A549 (cell line): Measurements from ENCODE around the gene TBC1D2B. TPM values are rescaled to one million over a fixed set of nuclear protein-coding genes. Genes with fewer than 3 reads are reported as not detected.

Experiments
- ATAC-seq, 2 experiments: fragments of 200-7000 bp in 1 of 2; fragments of >200 bp in 1 of 2; cut with Nextera tagmentation in 1 of 2; cut with Tn5 transposase in 1 of 2; 3 replicates each; pipeline versions ENCODE4 v1.8.0 to v1.9.1; 2018 to 2020; ENCODE audit warnings: mild to moderate bottlenecking in 1 of 2, moderate library complexity in 1 of 2
- CTCF ChIA-PET: fragments of 300-600 bp; sonication (Branson Sonifier 250); formaldehyde crosslinking; extraction: SDS; loops from one replicate; lab custom pipeline; 2021; ENCODE audit warnings: antibody characterized with exemption, inconsistent platforms; lab: Yijun Ruan, JAX
- POLR2A ChIA-PET: fragments of 350-600 bp; formaldehyde crosslinking; extraction: SDS; loops from one replicate; lab custom pipeline; 2021; ENCODE audit warnings: antibody characterized with exemption, inconsistent platforms; lab: Yijun Ruan, JAX
- DNase-seq, 2 experiments: peaks; one replicate each; pipeline versions ENCODE4 v3.0.0 to v3.0.0-alpha.2; 2011 to 2016; ENCODE audit warnings: low read depth in 1 of 2, low spot score in 1 of 2
- FAIRE-seq: peaks from 2 replicates; lab custom pipeline; 2011; peaks lifted over from hg19 to GRCh38; lab: Jason Lieb, UNC
- H3K27ac ChIP-seq, 2 experiments: fragments of >200 bp; sonication (Bioruptor Twin); formaldehyde crosslinking; 3 replicates each; pipeline ENCODE4 v1.5.1; 2016 to 2017
- H3K4me1 ChIP-seq: fragments of >200 bp; sonication (Bioruptor Twin); formaldehyde crosslinking; 3 replicates; pipeline ENCODE4 v1.6.1; 2016
- H3K4me2 ChIP-seq: fragments of >200 bp; sonication (Bioruptor Twin); formaldehyde crosslinking; 3 replicates; pipeline ENCODE4 v1.6.1; 2016
- H3K4me3 ChIP-seq: fragments of >200 bp; sonication (Bioruptor Twin); formaldehyde crosslinking; 3 replicates; pipeline ENCODE4 v1.5.1; 2016
- H3K9me3 ChIP-seq: fragments of >200 bp; sonication (Bioruptor Twin); formaldehyde crosslinking; 3 replicates; pipeline ENCODE4 v1.6.1; 2016
- BHLHE40 ChIP-seq: IDR thresholded peaks from 2 replicates; pipeline ENCODE4 v1.6.1; 2012; ENCODE audit warnings: low read depth, low read length, inconsistent platforms
- CBX2 ChIP-seq: fragments of 200-600 bp; sonication (generic); IDR thresholded peaks from 2 replicates; pipeline ENCODE4 v1.6.1; 2016; ENCODE audit warnings: low read depth, mild to moderate bottlenecking, borderline replicate concordance
- FOSB ChIP-seq: fragments of 250-450 bp; sonication (Bioruptor Pico); IDR thresholded peaks from 2 replicates; pipeline ENCODE4 v1.5.0; 2020; ENCODE audit warnings: mild to moderate bottlenecking, moderate library complexity
- FOSL2 ChIP-seq, 2 experiments: fragments of 450-650 bp in 1 of 2; fragments of >200 bp in 1 of 2; sonication (Bioruptor Twin) in 1 of 2; formaldehyde crosslinking; IDR thresholded peaks; 2 replicates each; pipeline versions ENCODE4 v1.5.0 to v1.6.1; 2016 to 2020; ENCODE audit warnings: mild to moderate bottlenecking in 1 of 2, moderate library complexity in 1 of 2
- GATA3 ChIP-seq: IDR thresholded peaks from 2 replicates; pipeline ENCODE4 v1.6.1; 2012; ENCODE audit warnings: borderline replicate concordance
- HOXB13 ChIP-seq: fragments of 250-450 bp; sonication (Bioruptor Pico); IDR thresholded peaks from 2 replicates; pipeline ENCODE4 v1.5.0; 2020; ENCODE audit warnings: low read depth, mild to moderate bottlenecking, moderate library complexity
- MYC ChIP-seq: IDR thresholded peaks from 2 replicates; pipeline ENCODE4 v1.6.1; 2012; ENCODE audit warnings: mild to moderate bottlenecking, inconsistent platforms, low read length, improper control_type of control experiment, borderline replicate concordance
- NPAS2 ChIP-seq: fragments of 250-450 bp; sonication (Bioruptor Pico); IDR thresholded peaks from 2 replicates; pipeline ENCODE4 v1.8.0; 2022; ENCODE audit warnings: mild to moderate bottlenecking, moderate library complexity, borderline replicate concordance
- NR3C1 ChIP-seq: fragments of >200 bp; sonication (Bioruptor Twin); formaldehyde crosslinking; IDR thresholded peaks from 3 replicates; pipeline ENCODE4 v1.6.1; 2017
- RAD21 ChIP-seq, 2 experiments: fragments of >200 bp in 1 of 2; sonication (Bioruptor Twin) in 1 of 2; formaldehyde crosslinking in 1 of 2; IDR thresholded peaks in 1 of 2; conservative IDR thresholded peaks in 1 of 2; 2 replicates in 1 of 2; 3 replicates in 1 of 2; pipeline ENCODE4 v1.6.1; 2012 to 2018; ENCODE audit warnings: inconsistent platforms in 1 of 2
- RARB ChIP-seq: fragments of 250-450 bp; sonication (Bioruptor Pico); IDR thresholded peaks from 2 replicates; pipeline ENCODE4 v1.8.0; 2021; ENCODE audit warnings: mild to moderate bottlenecking, moderate library complexity
- RNF2 ChIP-seq: fragments of 200-600 bp; sonication (generic); IDR thresholded peaks from 2 replicates; pipeline ENCODE4 v1.6.1; 2016; ENCODE audit warnings: low read depth, mild to moderate bottlenecking, antibody characterized with exemption, moderate library complexity, borderline replicate concordance
- SMC3 ChIP-seq: fragments of >200 bp; sonication (Bioruptor Twin); formaldehyde crosslinking; IDR thresholded peaks from 3 replicates; pipeline ENCODE4 v1.6.1; 2018; ENCODE audit warnings: inconsistent platforms
- TP53 ChIP-seq: fragments of 250-450 bp; sonication (Bioruptor Pico); IDR thresholded peaks from 2 replicates; pipeline ENCODE4 v1.5.0; 2021; ENCODE audit warnings: mild to moderate bottlenecking, moderate library complexity
- ZC3H11A ChIP-seq: fragments of 450-650 bp; IDR thresholded peaks from 2 replicates; pipeline ENCODE4 v1.6.1; 2014; ENCODE audit warnings: antibody characterized with exemption, mild to moderate bottlenecking
- WGBS: methylation state at CpG from one replicate; pipeline ENCODE4 v1.1.6; 2017; ENCODE audit errors: missing lambda C conversion rate; 5-methylcytosine and 5-hydroxymethylcytosine counted together
- polyA plus RNA-seq, 4 experiments: library from polyadenylated mRNA; depleted of rRNA in 3 of 4; stranded (reverse); fragments of >200 nt; fragmentation: RNase III in 1 of 4; extraction: RNeasy Plus Mini Kit Qiagen cat#74134 plus additional on column Dnase treatment in 1 of 4; gene quantifications; 2 replicates in 3 of 4; 3 replicates in 1 of 4; pipeline ENCODE4 v1.2.3, GENCODE V29; 2011 to 2017
- TF ChIP-seq, protein P1 (sequence below): fragments of 250-450 bp; sonication (Bioruptor Pico); IDR thresholded peaks from 2 replicates; pipeline ENCODE4 v1.5.0; 2021; ENCODE audit warnings: mild to moderate bottlenecking, moderate library complexity, borderline replicate concordance
- TF ChIP-seq, protein P2 (sequence below): IDR thresholded peaks from 2 replicates; pipeline ENCODE4 v1.6.1; 2012
- TF ChIP-seq, protein P3 (sequence below): fragments of 200-600 bp; sonication (generic); IDR thresholded peaks from 2 replicates; pipeline ENCODE4 v1.6.1; 2016; ENCODE audit warnings: antibody characterized with exemption, mild to moderate bottlenecking, moderate library complexity

TBC1D2B gene
- polyA plus RNA-seq, 2 of the 4 experiments (the other 2 are of a cell fraction): 13.6 to 13.9 TPM

DNA sequence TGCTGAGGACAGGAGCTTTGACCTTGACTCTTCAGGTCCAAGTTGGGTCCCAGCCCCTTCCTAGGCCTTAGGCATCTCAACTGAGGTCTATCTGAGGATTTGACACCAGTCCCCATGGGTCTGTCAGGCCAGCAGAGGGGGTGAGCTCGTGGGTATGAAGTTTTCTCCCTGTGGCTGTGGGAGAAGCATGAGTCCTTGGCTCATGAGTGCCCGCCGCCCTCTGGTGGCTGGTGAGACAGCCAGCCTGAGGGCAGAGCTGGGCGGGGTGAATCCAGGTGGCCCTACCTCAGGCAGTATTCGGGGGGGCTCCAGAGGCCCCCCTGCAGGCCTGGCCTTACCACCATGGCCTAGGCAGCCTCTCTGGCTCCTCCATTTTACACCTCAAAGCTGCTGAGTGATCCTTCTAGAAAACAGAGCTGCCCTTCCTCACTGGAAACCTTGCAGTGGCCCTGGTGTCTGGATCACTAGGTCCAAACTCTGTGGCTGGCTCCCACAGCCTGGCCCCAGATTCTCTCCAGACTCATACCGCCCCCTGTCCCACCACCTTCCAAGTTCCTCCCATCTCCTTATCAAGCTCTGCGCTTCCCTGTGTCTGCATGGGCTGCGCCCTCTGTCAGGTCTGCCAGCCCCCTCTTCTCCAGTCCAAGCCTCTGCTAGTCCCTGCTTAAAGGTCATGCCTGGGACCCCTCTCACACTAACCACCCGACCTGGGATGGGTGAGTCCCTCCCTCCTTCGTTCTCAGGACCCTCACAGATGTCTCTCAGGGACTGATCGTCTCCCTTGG is 31.0 kb upstream of the TBC1D2B start (continued):
- peak; percentile 99 for TF ChIP-seq SMC3
- TF ChIP-seq, all 56 proteins: peak for 4

DNA sequence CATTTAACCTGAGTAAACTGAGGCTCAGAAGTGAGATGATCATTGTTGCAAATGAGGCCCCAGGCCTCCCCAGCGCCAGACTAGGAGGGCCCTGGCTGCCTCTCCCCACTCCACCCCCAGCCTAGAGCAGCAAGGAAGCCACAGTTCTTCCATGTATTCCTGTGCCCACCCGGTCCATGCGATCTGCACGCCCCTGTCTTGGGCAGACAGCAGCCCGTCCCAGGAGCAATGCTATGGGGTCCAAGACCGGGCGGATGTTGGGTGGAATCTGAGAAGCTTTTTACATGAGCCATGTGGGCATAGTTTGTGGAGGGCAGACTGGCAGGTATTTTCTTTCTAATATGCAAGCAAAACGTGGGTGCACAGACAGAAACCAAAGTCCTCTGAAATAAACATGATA is 30.0 kb upstream of the TBC1D2B start:
- 93% methylated on average over 8 of the region's 8 CpGs for WGBS
- POLR2A ChIA-PET: no interaction called here
- no peak for ATAC-seq

DNA sequence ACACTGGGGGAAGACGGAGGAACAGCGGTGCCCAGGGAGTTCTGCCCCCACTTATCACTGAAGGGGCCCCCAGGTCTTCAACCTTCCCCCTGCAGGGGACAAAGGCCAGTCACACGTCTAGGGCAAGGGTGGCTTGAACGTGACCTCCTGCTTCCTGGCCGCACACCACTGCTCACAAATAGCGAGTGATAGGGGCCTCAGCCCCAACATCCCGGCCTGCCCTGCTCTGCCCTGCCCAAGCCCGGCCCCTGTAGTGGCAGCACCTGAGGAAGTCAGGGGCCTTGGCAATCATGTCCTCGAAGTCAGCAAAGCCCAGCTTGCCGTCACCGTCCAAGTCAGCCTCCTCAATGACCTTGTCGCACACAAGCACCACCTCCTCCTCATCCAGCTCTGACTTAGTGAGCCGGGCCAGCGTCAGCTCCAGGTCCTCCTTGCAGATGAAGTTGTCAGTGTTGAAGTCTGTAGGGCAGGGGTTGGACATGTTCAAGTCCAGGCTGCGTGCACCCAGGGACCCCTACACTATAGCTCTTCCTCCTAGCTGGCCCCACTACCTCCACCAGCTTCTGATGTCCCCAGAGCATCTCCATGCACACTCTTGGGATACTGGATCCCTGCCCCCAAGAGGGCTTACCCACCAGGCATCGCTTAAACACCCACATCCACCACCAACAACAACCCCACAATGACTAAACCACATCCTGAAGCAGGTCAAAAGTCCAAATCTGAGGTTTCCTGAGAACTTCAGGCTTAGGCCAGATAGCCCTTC is 28.1 kb upstream of the TBC1D2B start:
- CTCF ChIA-PET: interaction anchor here (2.3 to 11.5 kb wide), 9 partner anchors 8 to 149 kb away, joined by 7 to 265 read pairs (median 93); partner anchors contain the start of genes SH2D7 and TBC1D2B
- 87% methylated on average over 15 of the region's 16 CpGs for WGBS
- Histone ChIP-seq H3K4me3 (no peak overlapping the region), H3K9me3 (no peaks in the 10 kb centered on the region), H3K4me1 (no peaks in the 10 kb centered on the region), H3K27ac (no peak overlapping the region), H3K4me2 (no peak overlapping the region)
- DNase-seq (no peak), FAIRE-seq (no peak), ATAC-seq (no peak)
- no peak for TF ChIP-seq FOSL2 (IDR thresholded peaks at IDR 0.05)
- TF ChIP-seq FOSL2 (CRISPR knock-in tag; IDR thresholded peaks at IDR 0.05): no peak
- no peak for TF ChIP-seq TP53 (CRISPR knock-in tag)
- TF ChIP-seq NR3C1: no peak
- TF ChIP-seq RARB (CRISPR knock-in tag): no peak
- POLR2A ChIA-PET: no interaction called here

More for the DNA sequence above, 30.0 kb upstream of the TBC1D2B start:
- no peak overlapping the region for H3K4me2 ChIP-seq
- TF ChIP-seq FOSB: no peak
- TF ChIP-seq, all 56 proteins: peak for 0
- H3K9me3 ChIP-seq: no peaks in the 10 kb centered on the region
- H3K4me1 ChIP-seq: no peaks in the 10 kb centered on the region
- no peak overlapping the region for H3K27ac ChIP-seq
- FAIRE-seq (no peak), DNase-seq (no peak)
- CTCF ChIA-PET: interaction anchor here (0.6 to 11.5 kb wide), 40 partner anchors 9 to 311 kb away, joined by 3 to 265 read pairs (median 10); partner anchors contain the start of genes CIB2, IDH3A, SH2D7 and TBC1D2B
- no peak overlapping the region for H3K4me3 ChIP-seq

DNA sequence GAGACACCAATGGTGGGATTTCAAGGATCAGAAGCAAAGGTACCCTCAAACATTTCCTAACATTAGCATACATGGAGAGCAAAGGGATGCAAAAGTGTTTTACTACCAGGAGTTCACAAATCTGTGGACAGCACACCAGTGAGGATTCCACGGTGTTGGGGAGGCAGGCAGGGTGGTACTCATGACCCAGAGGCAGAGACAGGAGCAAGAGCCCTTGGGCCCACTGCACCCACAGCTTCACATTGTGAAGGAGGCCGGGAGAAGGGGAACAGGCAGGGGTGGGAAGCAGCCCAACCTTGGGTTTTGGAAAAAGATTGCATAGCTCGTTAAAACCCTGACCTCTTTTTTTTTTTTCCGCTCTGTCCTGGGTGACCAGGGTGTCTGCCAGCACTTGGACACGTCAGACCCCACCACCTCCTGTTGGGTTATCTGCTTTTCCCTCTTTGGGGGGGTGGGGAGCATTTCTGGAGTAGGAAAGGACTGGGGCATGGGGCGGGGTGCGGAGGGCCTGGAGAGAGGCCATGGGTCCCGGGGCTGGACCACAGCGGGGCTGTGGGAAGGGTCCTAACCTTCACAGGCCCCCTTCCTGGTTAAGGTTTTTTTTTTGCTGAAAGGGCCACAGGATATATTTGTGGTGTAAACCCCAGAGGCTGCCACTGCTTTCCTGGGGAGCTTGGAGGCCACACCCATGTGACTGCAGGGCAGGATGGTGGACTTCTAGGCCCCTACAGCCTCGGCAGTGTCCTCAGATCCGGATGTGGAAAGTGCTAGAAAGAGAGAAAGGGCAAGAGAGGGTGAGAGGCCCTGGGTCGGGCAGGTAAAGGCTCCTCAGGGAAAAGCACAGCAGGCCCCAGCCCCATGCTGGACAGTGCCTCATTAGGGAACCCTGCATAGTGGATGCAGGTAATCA is 27.3 kb upstream of the TBC1D2B start:
- FAIRE-seq: no peak

More for the DNA sequence above, 27.3 kb upstream of the TBC1D2B start:
- H3K4me1 ChIP-seq: no peaks in the 10 kb centered on the region
- ChIA-PET POLR2A (no interaction called here), CTCF (interaction anchor here (1.0 to 11.5 kb wide), 10 partner anchors 8 to 148 kb away, joined by 3 to 265 read pairs (median 75); partner anchors contain the start of genes SH2D7 and TBC1D2B)
- TF ChIP-seq, protein P1, sequence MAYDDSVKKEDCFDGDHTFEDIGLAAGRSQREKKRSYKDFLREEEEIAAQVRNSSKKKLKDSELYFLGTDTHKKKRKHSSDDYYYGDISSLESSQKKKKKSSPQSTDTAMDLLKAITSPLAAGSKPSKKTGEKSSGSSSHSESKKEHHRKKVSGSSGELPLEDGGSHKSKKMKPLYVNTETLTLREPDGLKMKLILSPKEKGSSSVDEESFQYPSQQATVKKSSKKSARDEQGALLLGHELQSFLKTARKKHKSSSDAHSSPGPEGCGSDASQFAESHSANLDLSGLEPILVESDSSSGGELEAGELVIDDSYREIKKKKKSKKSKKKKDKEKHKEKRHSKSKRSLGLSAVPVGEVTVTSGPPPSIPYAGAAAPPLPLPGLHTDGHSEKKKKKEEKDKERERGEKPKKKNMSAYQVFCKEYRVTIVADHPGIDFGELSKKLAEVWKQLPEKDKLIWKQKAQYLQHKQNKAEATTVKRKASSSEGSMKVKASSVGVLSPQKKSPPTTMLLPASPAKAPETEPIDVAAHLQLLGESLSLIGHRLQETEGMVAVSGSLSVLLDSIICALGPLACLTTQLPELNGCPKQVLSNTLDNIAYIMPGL (CRISPR knock-in tag): no peak
- TF ChIP-seq, protein P2, sequence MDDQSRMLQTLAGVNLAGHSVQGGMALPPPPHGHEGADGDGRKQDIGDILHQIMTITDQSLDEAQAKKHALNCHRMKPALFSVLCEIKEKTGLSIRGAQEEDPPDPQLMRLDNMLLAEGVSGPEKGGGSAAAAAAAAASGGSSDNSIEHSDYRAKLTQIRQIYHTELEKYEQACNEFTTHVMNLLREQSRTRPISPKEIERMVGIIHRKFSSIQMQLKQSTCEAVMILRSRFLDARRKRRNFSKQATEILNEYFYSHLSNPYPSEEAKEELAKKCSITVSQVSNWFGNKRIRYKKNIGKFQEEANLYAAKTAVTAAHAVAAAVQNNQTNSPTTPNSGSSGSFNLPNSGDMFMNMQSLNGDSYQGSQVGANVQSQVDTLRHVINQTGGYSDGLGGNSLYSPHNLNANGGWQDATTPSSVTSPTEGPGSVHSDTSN: no peak
- no peak for TF ChIP-seq BHLHE40
- TF ChIP-seq TP53 (CRISPR knock-in tag): no peak
- no peak for TF ChIP-seq SMC3
- no peak for TF ChIP-seq NPAS2
- TF ChIP-seq MYC: no peak
- TF ChIP-seq RARB (CRISPR knock-in tag): no peak
- no peak for TF ChIP-seq GATA3
- no peak for TF ChIP-seq RNF2
- no peak for TF ChIP-seq ZC3H11A
- TF ChIP-seq, protein P3, sequence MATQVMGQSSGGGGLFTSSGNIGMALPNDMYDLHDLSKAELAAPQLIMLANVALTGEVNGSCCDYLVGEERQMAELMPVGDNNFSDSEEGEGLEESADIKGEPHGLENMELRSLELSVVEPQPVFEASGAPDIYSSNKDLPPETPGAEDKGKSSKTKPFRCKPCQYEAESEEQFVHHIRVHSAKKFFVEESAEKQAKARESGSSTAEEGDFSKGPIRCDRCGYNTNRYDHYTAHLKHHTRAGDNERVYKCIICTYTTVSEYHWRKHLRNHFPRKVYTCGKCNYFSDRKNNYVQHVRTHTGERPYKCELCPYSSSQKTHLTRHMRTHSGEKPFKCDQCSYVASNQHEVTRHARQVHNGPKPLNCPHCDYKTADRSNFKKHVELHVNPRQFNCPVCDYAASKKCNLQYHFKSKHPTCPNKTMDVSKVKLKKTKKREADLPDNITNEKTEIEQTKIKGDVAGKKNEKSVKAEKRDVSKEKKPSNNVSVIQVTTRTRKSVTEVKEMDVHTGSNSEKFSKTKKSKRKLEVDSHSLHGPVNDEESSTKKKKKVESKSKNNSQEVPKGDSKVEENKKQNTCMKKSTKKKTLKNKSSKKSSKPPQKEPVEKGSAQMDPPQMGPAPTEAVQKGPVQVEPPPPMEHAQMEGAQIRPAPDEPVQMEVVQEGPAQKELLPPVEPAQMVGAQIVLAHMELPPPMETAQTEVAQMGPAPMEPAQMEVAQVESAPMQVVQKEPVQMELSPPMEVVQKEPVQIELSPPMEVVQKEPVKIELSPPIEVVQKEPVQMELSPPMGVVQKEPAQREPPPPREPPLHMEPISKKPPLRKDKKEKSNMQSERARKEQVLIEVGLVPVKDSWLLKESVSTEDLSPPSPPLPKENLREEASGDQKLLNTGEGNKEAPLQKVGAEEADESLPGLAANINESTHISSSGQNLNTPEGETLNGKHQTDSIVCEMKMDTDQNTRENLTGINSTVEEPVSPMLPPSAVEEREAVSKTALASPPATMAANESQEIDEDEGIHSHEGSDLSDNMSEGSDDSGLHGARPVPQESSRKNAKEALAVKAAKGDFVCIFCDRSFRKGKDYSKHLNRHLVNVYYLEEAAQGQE: no peak
- no peak for TF ChIP-seq HOXB13 (CRISPR knock-in tag)
- no peak for TF ChIP-seq CBX2
- TF ChIP-seq RAD21 (conservative IDR thresholded peaks at IDR 0.05 in 1 of 2, IDR thresholded peaks at IDR 0.05 in 1 of 2): no peak
- TF ChIP-seq FOSL2 (IDR thresholded peaks at IDR 0.05): no peak
- no peak for TF ChIP-seq FOSL2 (CRISPR knock-in tag; IDR thresholded peaks at IDR 0.05)
- no peak overlapping the region for H3K4me3 ChIP-seq
- DNase-seq (no peak), ATAC-seq (no peak)
- H3K27ac ChIP-seq: no peak overlapping the region
- no peak overlapping the region for H3K4me2 ChIP-seq
- no peaks in the 10 kb centered on the region for H3K9me3 ChIP-seq
- 74% methylated on average over 12 of the region's 12 CpGs for WGBS
